GM21723 (cell line): Measurements from ENCODE around the gene EEF1G.
"Not testable (repeated sequence)": the region's sequence is repeated elsewhere in the genome, so short reads cannot be mapped to it uniquely, and the experiment has no call there.

Experiments used
- ATAC-seq: cut with Tn5 transposase; IDR thresholded peaks from one replicate; pipeline ENCODE4 v1.9.1; 2021; ENCODE audit warnings: mild to moderate bottlenecking, moderate library complexity; ENCODE audit not compliant: unreplicated experiment

The EEF1G gene

GRCh38 chr11:62580959-62581715 lies 7.4 kb upstream of the EEF1G start:
- no peak for ATAC-seq

GRCh38 chr11:62579252-62579651 lies 5.6 kb upstream of the EEF1G start:
- ATAC-seq, result no peak

- ATAC-seq, result no peak
These were observed 4.8 kb upstream of the EEF1G start for GRCh38 chr11:62578541-62578940.

GRCh38 chr11:62577046-62577714 lies 3.5 kb upstream of the EEF1G start:
- no peak for ATAC-seq

GRCh38 chr11:62575837-62576236 lies 2.1 kb upstream of the EEF1G start:
- no peak for ATAC-seq

- no peak for ATAC-seq
These were observed 1.5 kb upstream of the EEF1G start for GRCh38 chr11:62575156-62575555.

GRCh38 chr11:62574363-62575071 lies 826 bp upstream of the EEF1G start:
- no peak for ATAC-seq

- ATAC-seq, result no peak
These were observed 592 bp downstream of the EEF1G start for GRCh38 chr11:62573006-62573591.

GRCh38 chr11:62572431-62572830 lies 1.3 kb downstream of the EEF1G start:
- ATAC-seq, result no peak

- not testable (repeated sequence) for ATAC-seq
These were observed 2.2 kb downstream of the EEF1G start for GRCh38 chr11:62571493-62571892.

GRCh38 chr11:62570903-62571302 lies 2.8 kb downstream of the EEF1G start:
- ATAC-seq, result not testable (repeated sequence)

- ATAC-seq, result no peak
These were observed 4.1 kb downstream of the EEF1G start for GRCh38 chr11:62569611-62570010.

- no peak for ATAC-seq
These were observed 6.6 kb downstream of the EEF1G start for GRCh38 chr11:62567018-62567633.

GRCh38 chr11:62566247-62566646 lies 7.4 kb downstream of the EEF1G start:
- ATAC-seq, result no peak

- ATAC-seq, result no peak
These were observed 8.4 kb downstream of the EEF1G start for GRCh38 chr11:62565100-62565802.

- ATAC-seq, result not testable (repeated sequence)
These were observed 11.9 kb downstream of the EEF1G start for GRCh38 chr11:62561677-62562230.

GRCh38 chr11:62560566-62561103 lies 13.1 kb downstream of the EEF1G start:
- no peak for ATAC-seq

GRCh38 chr11:62559626-62560025 lies 14.1 kb downstream of the EEF1G start:
- not testable (repeated sequence) for ATAC-seq

- ATAC-seq, result no peak
These were observed 14.5 kb downstream of the EEF1G start for GRCh38 chr11:62559204-62559603.

- no peak for ATAC-seq
These were observed 15.0 kb downstream of the EEF1G start for GRCh38 chr11:62558669-62559068.
